ENCODE results near the gene HMGCS2.

Gene HMGCS2

GRCh38 chr1:119731741-119732430, 36.8 kb downstream of the HMGCS2 start:
- no peak overlapping the region for H3K4me3 ChIP-seq (ENCODE audit: low read depth, low read length)
- in situ Hi-C loops (cut with HindIII; ENCODE audit: low pct_ligation_motif_present, low sequenced_read_pairs), result no loop called here
- no peak overlapping the region for H3K27ac ChIP-seq
- peaks cover 45% of the 10 kb centered on the region for H3K36me3 ChIP-seq (replicated peaks)
- H3K27me3 ChIP-seq (replicated peaks), result no peaks in the 10 kb centered on the region
- no peak for DNase-seq
- TF ChIP-seq, protein P1, sequence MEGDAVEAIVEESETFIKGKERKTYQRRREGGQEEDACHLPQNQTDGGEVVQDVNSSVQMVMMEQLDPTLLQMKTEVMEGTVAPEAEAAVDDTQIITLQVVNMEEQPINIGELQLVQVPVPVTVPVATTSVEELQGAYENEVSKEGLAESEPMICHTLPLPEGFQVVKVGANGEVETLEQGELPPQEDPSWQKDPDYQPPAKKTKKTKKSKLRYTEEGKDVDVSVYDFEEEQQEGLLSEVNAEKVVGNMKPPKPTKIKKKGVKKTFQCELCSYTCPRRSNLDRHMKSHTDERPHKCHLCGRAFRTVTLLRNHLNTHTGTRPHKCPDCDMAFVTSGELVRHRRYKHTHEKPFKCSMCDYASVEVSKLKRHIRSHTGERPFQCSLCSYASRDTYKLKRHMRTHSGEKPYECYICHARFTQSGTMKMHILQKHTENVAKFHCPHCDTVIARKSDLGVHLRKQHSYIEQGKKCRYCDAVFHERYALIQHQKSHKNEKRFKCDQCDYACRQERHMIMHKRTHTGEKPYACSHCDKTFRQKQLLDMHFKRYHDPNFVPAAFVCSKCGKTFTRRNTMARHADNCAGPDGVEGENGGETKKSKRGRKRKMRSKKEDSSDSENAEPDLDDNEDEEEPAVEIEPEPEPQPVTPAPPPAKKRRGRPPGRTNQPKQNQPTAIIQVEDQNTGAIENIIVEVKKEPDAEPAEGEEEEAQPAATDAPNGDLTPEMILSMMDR (IDR thresholded peaks at IDR 0.05; ENCODE audit: low read depth, low read length, missing control alignments), result no peak

DNA sequence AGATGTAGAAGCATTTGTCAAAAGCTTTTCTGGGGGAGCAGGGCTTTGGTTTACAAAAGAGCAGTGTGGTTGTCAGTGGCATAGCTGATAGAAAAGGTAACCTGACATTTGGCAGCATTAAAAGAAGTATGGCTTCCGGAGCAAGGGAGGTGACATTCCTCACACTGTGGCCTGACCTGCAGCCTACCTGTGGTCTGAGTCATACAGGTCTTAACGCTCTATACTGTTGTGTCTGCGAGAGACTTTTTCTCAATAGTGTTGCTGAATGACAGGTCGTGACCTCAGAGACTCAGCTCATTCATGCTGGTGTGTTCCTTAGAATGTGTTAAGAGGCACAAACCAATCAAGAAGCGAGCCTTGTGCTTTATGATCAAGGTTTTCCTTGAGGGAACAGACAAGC, 37.6 kb downstream of the HMGCS2 start:
- Histone ChIP-seq H3K27ac (no peak overlapping the region), H3K36me3 (replicated peaks) (peaks cover 36% of the 10 kb centered on the region), H3K27me3 (replicated peaks) (no peaks in the 10 kb centered on the region), H3K4me3 (ENCODE audit: low read depth, low read length) (no peak overlapping the region)
- no peak for DNase-seq
- TF ChIP-seq, protein P1 (IDR thresholded peaks at IDR 0.05; ENCODE audit: low read depth, low read length, missing control alignments), result no peak
- in situ Hi-C loops (cut with HindIII; ENCODE audit: low pct_ligation_motif_present, low sequenced_read_pairs), result no loop called here

GRCh38 chr1:119729044-119729443, 39.7 kb downstream of the HMGCS2 start:
- in situ Hi-C loops (cut with HindIII; ENCODE audit: low pct_ligation_motif_present, low sequenced_read_pairs), result no loop called here
- H3K27me3 ChIP-seq (replicated peaks), result no peaks in the 10 kb centered on the region
- TF ChIP-seq, protein P1 (IDR thresholded peaks at IDR 0.05; ENCODE audit: low read depth, low read length, missing control alignments), result no peak
- H3K36me3 ChIP-seq (replicated peaks), result peaks cover 30% of the 10 kb centered on the region
- no peak for DNase-seq
- no peak overlapping the region for H3K4me3 ChIP-seq (ENCODE audit: low read depth, low read length)
- H3K27ac ChIP-seq, result no peak overlapping the region

- H3K27me3 ChIP-seq (replicated peaks), result no peaks in the 10 kb centered on the region
- no peak for DNase-seq
- TF ChIP-seq, protein P1 (IDR thresholded peaks at IDR 0.05; ENCODE audit: low read depth, low read length, missing control alignments), result no peak
- in situ Hi-C loops (cut with HindIII; ENCODE audit: low pct_ligation_motif_present, low sequenced_read_pairs), result no loop called here
- peaks cover 35% of the 10 kb centered on the region for H3K36me3 ChIP-seq (replicated peaks)
- no peak overlapping the region for H3K4me3 ChIP-seq (ENCODE audit: low read depth, low read length)
- H3K27ac ChIP-seq, result no peak overlapping the region
These were observed 40.7 kb downstream of the HMGCS2 start for GRCh38 chr1:119727991-119728390.

GRCh38 chr1:119725626-119726025, 43.1 kb downstream of the HMGCS2 start:
- DNase-seq, result no peak
- in situ Hi-C loops (cut with HindIII; ENCODE audit: low pct_ligation_motif_present, low sequenced_read_pairs), result no loop called here

More at GRCh38 chr1:119725626-119726025, 43.1 kb downstream of the HMGCS2 start:
- TF ChIP-seq, protein P1 (IDR thresholded peaks at IDR 0.05; ENCODE audit: low read depth, low read length, missing control alignments), result no peak
- no peak overlapping the region for H3K4me3 ChIP-seq (ENCODE audit: low read depth, low read length)
- no peak overlapping the region for H3K27ac ChIP-seq
- H3K27me3 ChIP-seq (replicated peaks), result no peaks in the 10 kb centered on the region
- H3K36me3 ChIP-seq (replicated peaks), result peaks cover 40% of the 10 kb centered on the region

Data from brain microvascular endothelial cell (primary cell).